H1 (cell line): ENCODE measurements around the gene OSBPL3. TPM values are rescaled to one million over a fixed set of nuclear protein-coding genes. Genes with fewer than 3 reads are reported as not detected.

Experiments used
- CTCF ChIA-PET: fragments of 300-600 bp; sonication (Branson Sonifier 250); formaldehyde crosslinking; loops from one replicate; lab custom pipeline; 2021; ENCODE audit not compliant: partially characterized antibody; lab: Charles Lee
- POLR2A ChIA-PET: fragments of 300-600 bp; sonication (Branson Sonifier 250); formaldehyde crosslinking; loops from one replicate; lab custom pipeline; 2021; ENCODE audit warnings: inconsistent platforms; ENCODE audit not compliant: partially characterized antibody; lab: Charles Lee
- DNase-seq, 2 experiments: peaks; one replicate each; pipeline versions ENCODE4 v3.0.0 to v3.0.0-alpha.2; 2010 to 2022; ENCODE audit warnings: low spot score in 2 of 2, low read depth in 1 of 2, mixed read lengths in 1 of 2
- FAIRE-seq: peaks from 2 replicates; lab custom pipeline; 2011; peaks lifted over from hg19 to GRCh38; lab: Jason Lieb, UNC
- H2AFZ ChIP-seq: 2 replicates; pipeline ENCODE4 v1.8.1; 2012; ENCODE audit warnings: low read length, inconsistent platforms
- H2AK5ac ChIP-seq: 2 replicates; pipeline ENCODE4 v1.6.1; 2013; ENCODE audit warnings: low read depth, low read length
- H2BK120ac ChIP-seq: replicated peaks from 2 replicates; pipeline ENCODE3; 2013; ENCODE audit warnings: low read depth, low read length, inconsistent platforms
- H2BK12ac ChIP-seq: 2 replicates; pipeline ENCODE4 v1.6.1; 2013; ENCODE audit warnings: low read depth, low read length
- H2BK15ac ChIP-seq: 2 replicates; pipeline ENCODE4 v1.6.1; 2013; ENCODE audit warnings: low read length
- H2BK20ac ChIP-seq: 2 replicates; pipeline ENCODE4 v1.6.1; 2013; ENCODE audit warnings: low read length
- H2BK5ac ChIP-seq: 2 replicates; pipeline ENCODE4 v1.6.1; 2013; ENCODE audit warnings: low read depth, low read length
- H3K14ac ChIP-seq: 2 replicates; pipeline ENCODE4 v1.6.1; 2013; ENCODE audit warnings: inconsistent platforms; ENCODE audit not compliant: insufficient read length
- H3K18ac ChIP-seq: 2 replicates; pipeline ENCODE4 v1.6.1; 2013; ENCODE audit warnings: low read length; ENCODE audit errors: extremely low read depth
- H3K23ac ChIP-seq: 2 replicates; pipeline ENCODE4 v1.6.1; 2013; ENCODE audit warnings: inconsistent platforms; ENCODE audit not compliant: insufficient read length
- H3K23me2 ChIP-seq: 2 replicates; pipeline ENCODE4 v1.6.1; 2013; ENCODE audit warnings: low read depth, low read length
- H3K27ac ChIP-seq: 2 replicates; pipeline ENCODE4 v1.6.1; 2011; ENCODE audit warnings: low read depth, low read length, inconsistent platforms
- H3K27me3 ChIP-seq, 4 experiments: replicated peaks in 1 of 4; 1 replicate in 1 of 4; 2 replicates in 3 of 4; pipeline versions ENCODE4 v1.6.1 to v1.8.1; 2011 to 2013; ENCODE audit warnings: low read length in 3 of 4, mild to moderate bottlenecking in 3 of 4, inconsistent platforms in 2 of 4, mixed read lengths in 2 of 4, moderate library complexity in 1 of 4; ENCODE audit not compliant: control insufficient read depth in 3 of 4, insufficient read depth in 3 of 4; ENCODE audit errors: extremely low read depth in 1 of 4
- H3K36me3 ChIP-seq, 4 experiments: 2 replicates each; pipeline versions ENCODE4 v1.6.1 to v1.8.1; 2011 to 2013; ENCODE audit warnings: mild to moderate bottlenecking in 4 of 4, low read length in 3 of 4, moderate library complexity in 2 of 4, control low read depth in 1 of 4, inconsistent platforms in 1 of 4; ENCODE audit not compliant: insufficient read depth in 4 of 4, control insufficient read depth in 2 of 4
- H3K4ac ChIP-seq: replicated peaks from 2 replicates; pipeline ENCODE3; 2013; ENCODE audit warnings: low read length, low read depth, mixed read lengths, inconsistent platforms; ENCODE audit not compliant: insufficient read length
- H3K4me1 ChIP-seq, 4 experiments: replicated peaks in 1 of 4; 1 replicate in 1 of 4; 2 replicates in 3 of 4; pipeline versions ENCODE4 v1.6.1 to v1.8.1; 2011 to 2013; ENCODE audit warnings: low read length in 3 of 4, inconsistent platforms in 2 of 4, mixed read lengths in 1 of 4; ENCODE audit not compliant: insufficient read depth in 4 of 4, control insufficient read depth in 3 of 4
- H3K4me2 ChIP-seq, 2 experiments: 2 replicates each; pipeline versions ENCODE4 v1.6.1 to v1.8.1; 2011 to 2013; ENCODE audit warnings: low read depth in 2 of 2, low read length in 2 of 2, control low read depth in 1 of 2, inconsistent platforms in 1 of 2, mild to moderate bottlenecking in 1 of 2; ENCODE audit not compliant: insufficient read depth in 1 of 2
- H3K4me3 ChIP-seq, 4 experiments: fragments of 200-600, 300-600 bp in 1 of 4; sonication (generic), shearing (Covaris generic), sonication (Bioruptor Twin) in 1 of 4; 2 replicates each; pipeline versions ENCODE4 v1.5.1 to v1.8.1; 2011 to 2016; ENCODE audit warnings: low read length in 4 of 4, low read depth in 3 of 4, control low read depth in 2 of 4, inconsistent platforms in 2 of 4, mild to moderate bottlenecking in 2 of 4, mixed read lengths in 1 of 4, moderate library complexity in 1 of 4; ENCODE audit not compliant: insufficient read depth in 2 of 4; ENCODE audit errors: extremely low read depth in 1 of 4
- H3K56ac ChIP-seq: replicated peaks from 2 replicates; pipeline ENCODE3; 2013; ENCODE audit warnings: low read depth, mild to moderate bottlenecking, mixed read lengths, low read length, inconsistent platforms; ENCODE audit not compliant: insufficient read length
- H3K79me1 ChIP-seq: 2 replicates; pipeline ENCODE4 v1.6.1; 2013; ENCODE audit warnings: low read depth, low read length, control low read depth
- H3K79me2 ChIP-seq, 2 experiments: 2 replicates each; pipeline versions ENCODE4 v1.6.1 to v1.8.1; 2012 to 2013; ENCODE audit warnings: low read length in 2 of 2, mild to moderate bottlenecking in 2 of 2, inconsistent platforms in 1 of 2; ENCODE audit not compliant: insufficient read depth in 2 of 2, control insufficient read depth in 1 of 2
- H3K9ac ChIP-seq, 4 experiments: replicated peaks in 1 of 4; 1 replicate in 1 of 4; 2 replicates in 3 of 4; pipeline versions ENCODE4 v1.6.1 to v1.8.1; 2011 to 2013; ENCODE audit warnings: low read depth in 3 of 4, low read length in 3 of 4, control low read depth in 2 of 4, mild to moderate bottlenecking in 2 of 4, moderate library complexity in 2 of 4, inconsistent platforms in 1 of 4; ENCODE audit errors: extremely low read depth in 1 of 4
- H3K9me3 ChIP-seq, 2 experiments: 2 replicates each; pipeline versions ENCODE4 v1.6.1 to v1.8.1; 2012 to 2013; ENCODE audit warnings: mild to moderate bottlenecking in 2 of 2, moderate library complexity in 2 of 2, control low read depth in 1 of 2, inconsistent platforms in 1 of 2, low read depth in 1 of 2, low read length in 1 of 2, mixed read lengths in 1 of 2; ENCODE audit not compliant: insufficient read depth in 2 of 2
- H4K20me1 ChIP-seq, 2 experiments: replicated peaks in 1 of 2; 2 replicates each; pipeline versions ENCODE3 to v1.8.1; 2011 to 2013; ENCODE audit warnings: inconsistent platforms in 2 of 2, low read length in 2 of 2, mild to moderate bottlenecking in 1 of 2; ENCODE audit not compliant: insufficient read depth in 2 of 2, control insufficient read depth in 1 of 2
- H4K5ac ChIP-seq: 2 replicates; pipeline ENCODE4 v1.6.1; 2013; ENCODE audit warnings: low read length, low read depth, mixed read lengths, inconsistent platforms; ENCODE audit not compliant: insufficient read length
- H4K8ac ChIP-seq: 2 replicates; pipeline ENCODE4 v1.8.0; 2013; ENCODE audit warnings: mild to moderate bottlenecking, moderate library complexity, low read length, inconsistent platforms; ENCODE audit not compliant: insufficient read depth; ENCODE audit errors: extremely low read depth
- H4K91ac ChIP-seq: replicated peaks from 2 replicates; pipeline ENCODE3; 2013; ENCODE audit warnings: low read length, mixed read lengths, inconsistent platforms; ENCODE audit not compliant: insufficient read length
- BACH1 ChIP-seq: IDR thresholded peaks from 2 replicates; pipeline ENCODE4 v1.6.1; 2012; ENCODE audit warnings: low read length, improper control_type of control experiment
- CHD2 ChIP-seq: IDR thresholded peaks from 2 replicates; pipeline ENCODE4 v1.6.1; 2012; ENCODE audit warnings: low read length, improper control_type of control experiment
- HDAC6 ChIP-seq: IDR thresholded peaks from one replicate; pipeline ENCODE4 v1.7.1; 2012; ENCODE audit warnings: low read depth, mild to moderate bottlenecking, inconsistent platforms, low read length, moderate library complexity
- JUND ChIP-seq: IDR thresholded peaks from 2 replicates; pipeline ENCODE4 v1.6.1; 2011; ENCODE audit warnings: mild to moderate bottlenecking, improper control_type of control experiment, low read length
- SP4 ChIP-seq: IDR thresholded peaks from 2 replicates; pipeline ENCODE4 v1.6.1; 2012; ENCODE audit warnings: low read length, inconsistent platforms
- WGBS, 2 experiments: shearing (Covaris generic) in 1 of 2; methylation state at CpG; one replicate each; pipeline versions ENCODE4 v1.1.6 to v1.1.7; 2013 to 2015; ENCODE audit warnings: low lambda C conversion rate in 2 of 2, mixed read lengths in 2 of 2, inconsistent platforms in 1 of 2, low coverage in 1 of 2, missing lambda C conversion rate in 1 of 2; ENCODE audit not compliant: insufficient replicate concordance in 2 of 2, insufficient coverage in 1 of 2, insufficient read length in 1 of 2; ENCODE audit errors: extremely low coverage in 1 of 2, missing lambda C conversion rate in 1 of 2; 5-methylcytosine and 5-hydroxymethylcytosine counted together
- polyA plus RNA-seq, 7 experiments: library from polyadenylated mRNA; depleted of rRNA in 3 of 7; stranded (reverse) in 5 of 7; unstranded in 2 of 7; fragments of >200 nt in 5 of 7; fragments of 200-250 nt in 2 of 7; gene quantifications; 1 replicate in 5 of 7; 2 replicates in 1 of 7; 4 replicates in 1 of 7; pipeline versions ENCODE4 v1.2.1 to v1.2.3, GENCODE V29; 2011 to 2013; ENCODE audit warnings: missing spikeins in 2 of 7, mixed read lengths in 2 of 7
- total RNA-seq: library from RNA; stranded (reverse); fragmentation: NEBNext Ultra II Directional; extraction: Animal tissue kit (Norgen Biotek cat#: 25700); gene quantifications from 2 replicates; pipeline ENCODE4 v1.2.1, GENCODE V29; 2021
- TF ChIP-seq, protein P1 (sequence below): IDR thresholded peaks from 2 replicates; pipeline ENCODE4 v1.6.1; 2011; ENCODE audit warnings: low read depth, mild to moderate bottlenecking, low read length; ENCODE audit not compliant: insufficient read depth

The OSBPL3 gene
- total and polyA plus RNA-seq, 2 of the 8 experiments (the other 6 are each of a cell fraction or from before 2014, with no cell fraction given), result 2.8 to 13.9 TPM

DNA sequence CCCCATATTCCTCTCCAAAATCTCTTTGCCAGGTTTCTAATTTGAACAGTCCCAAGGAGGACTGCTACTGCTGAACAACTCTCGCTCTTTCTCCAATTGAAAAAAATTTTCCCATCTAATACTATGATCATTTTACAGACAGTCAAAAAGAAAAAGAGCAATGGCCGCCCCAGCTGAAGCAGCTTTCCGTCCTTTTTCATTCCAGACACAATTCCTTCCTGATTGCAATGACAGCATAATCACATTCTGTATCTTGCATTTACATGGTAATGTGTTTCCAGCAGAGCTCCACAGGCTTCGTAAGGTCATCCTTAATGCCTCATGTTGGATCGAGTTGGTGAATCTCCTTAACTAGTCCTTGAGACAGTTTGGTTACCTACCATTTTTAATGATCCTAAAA lies 177.7 kb downstream of the OSBPL3 start:
- DNase-seq, result no peak
- no peak for TF ChIP-seq CHD2
- TF ChIP-seq, protein P1, sequence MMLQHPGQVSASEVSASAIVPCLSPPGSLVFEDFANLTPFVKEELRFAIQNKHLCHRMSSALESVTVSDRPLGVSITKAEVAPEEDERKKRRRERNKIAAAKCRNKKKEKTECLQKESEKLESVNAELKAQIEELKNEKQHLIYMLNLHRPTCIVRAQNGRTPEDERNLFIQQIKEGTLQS, result no peak
- no peak for TF ChIP-seq BACH1
- no peak for TF ChIP-seq HDAC6
- TF ChIP-seq JUND, result no peak
- no peak for TF ChIP-seq SP4
- Histone ChIP-seq H2AK5ac (no peak overlapping the region), H3K36me3 (peaks cover 0 to 4% (median 0%) of the 10 kb centered on the region in 4 experiments; a peak in 2 of 8 replicates), H3K9ac (no peak overlapping the region), H3K79me1 (no peaks in the 10 kb centered on the region), H3K4me1 (peaks cover 0 to 2% (median 0%) of the 10 kb centered on the region in 4 experiments; a peak in 1 of 7 replicates), H3K23ac (no peak overlapping the region), H3K9me3 (no peaks in the 10 kb centered on the region), H3K4me2 (no peak overlapping the region), H4K5ac (no peak overlapping the region), H4K8ac (no peak overlapping the region), H3K79me2 (no peaks in the 10 kb centered on the region), H2BK20ac (no peak overlapping the region), H3K14ac (no peak overlapping the region), H4K20me1 (no peaks in the 10 kb centered on the region), H3K23me2 (no peaks in the 10 kb centered on the region), H2BK5ac (no peak overlapping the region), H4K91ac (no peak overlapping the region), H2BK12ac (no peak overlapping the region), H2BK120ac (no peak overlapping the region), H3K18ac (no peak overlapping the region), H3K56ac (no peak overlapping the region), H2BK15ac (no peak overlapping the region), H3K4me3 (no peak overlapping the region), H2AFZ (no peak overlapping the region), H3K27ac (no peak overlapping the region), H3K27me3 (no peaks in the 10 kb centered on the region), H3K4ac (no peak overlapping the region)
- 74% methylated on average over 5 of the region's 5 CpGs; no CpG with 5 or more reads in 1 of the 2 experiments for WGBS, 2 experiments
- peak; percentile 72 for FAIRE-seq
- POLR2A ChIA-PET, result no interaction called here
- CTCF ChIA-PET, result interaction anchor here (0.6 to 3.8 kb wide), 2 partner anchors 10 to 824 kb away, joined by 5 to 21 read pairs; no protein-coding TSS in a partner anchor
